ENCODE results near the gene UGT1A6. TPM values are rescaled to one million over a fixed set of nuclear protein-coding genes. Genes with fewer than 3 reads are reported as not detected.

UGT1A6 gene
- total and polyA plus RNA-seq, 2 donors (not counting 3 experiments of a cell fraction or from before 2014, with no cell fraction given): not detected

- H3K9me3 ChIP-seq (replicated peaks; ENCODE audit: control insufficient read depth, insufficient read depth, low read length): no peaks in the 10 kb centered on the region
- dilution Hi-C loops (cut with MboI; ENCODE audit: extremely low pct_ligation_motif_present, low sequenced_read_pairs) (no loop called here), intact Hi-C loops (cut with micrococcal nuclease) (no loop called here)
- no peak overlapping the region for H2AFZ ChIP-seq (ENCODE audit: low read depth, low read length)
- H3K79me2 ChIP-seq (ENCODE audit: control insufficient read depth, insufficient read depth, low read length): no peaks in the 10 kb centered on the region
- H3K27me3 ChIP-seq (ENCODE audit: control insufficient read depth in 2 of 2, insufficient read depth in 2 of 2, low read length in 2 of 2): no peaks in the 10 kb centered on the region
- no peak overlapping the region for H3K4me2 ChIP-seq (ENCODE audit: insufficient read depth, low read length)
- FAIRE-seq (no peak), DNase-seq (ENCODE audit: low read depth, low spot score) (peak; percentile 32)
- H3K9ac ChIP-seq (replicated peaks; ENCODE audit: extremely low read depth, insufficient read depth, low read length): no peak overlapping the region
- no peaks in the 10 kb centered on the region for H3K36me3 ChIP-seq (ENCODE audit: control insufficient read depth in 2 of 2, extremely low read depth in 1 of 2, insufficient read depth in 2 of 2, low read length in 2 of 2)
- ChIA-PET POLR2A (no interaction called here), CTCF (interaction anchor here (1.0 kb wide), 1 partner anchor 259 kb away, joined by 3 read pairs; no protein-coding TSS in a partner anchor)
- no peaks in the 10 kb centered on the region for H4K20me1 ChIP-seq (replicated peaks; ENCODE audit: control insufficient read depth, extremely low read depth, insufficient read depth, low read length)
- H3K4me3 ChIP-seq (replicated peaks in 1 of 3; ENCODE audit: insufficient read depth in 1 of 3, low read depth in 1 of 3, low read length in 3 of 3): no peak overlapping the region
- H3K9me1 ChIP-seq (replicated peaks; ENCODE audit: control insufficient read depth, extremely low read depth, insufficient read depth, low read length): no peaks in the 10 kb centered on the region
- TF ChIP-seq GATA2 (IDR thresholded peaks at IDR 0.05; ENCODE audit: insufficient read depth, insufficient read length, low read depth, low read length) (no peak), CTCF (IDR thresholded peaks at IDR 0.05; ENCODE audit: extremely low read depth in 1 of 2, insufficient read depth in 1 of 2, low read depth in 1 of 2, low read length in 2 of 2) (no peak), FOS (IDR thresholded peaks at IDR 0.05; ENCODE audit: borderline replicate concordance, insufficient read depth, low read length) (no peak), MYC (IDR thresholded peaks at IDR 0.05; ENCODE audit: low read depth, low read length) (no peak), MAX (IDR thresholded peaks at IDR 0.05; ENCODE audit: insufficient read depth, insufficient read length) (no peak), EZH2 (IDR thresholded peaks at IDR 0.05; ENCODE audit: borderline replicate concordance, low read depth, low read length, severe bottlenecking) (no peak), POLR2A (IDR thresholded peaks at IDR 0.05; ENCODE audit: low read depth, low read length) (no peak)
- H3K4me1 ChIP-seq (ENCODE audit: control insufficient read depth, extremely low read depth, insufficient read depth, low read length): peaks cover 2% of the 10 kb centered on the region
- H3K27ac ChIP-seq (ENCODE audit: insufficient read depth, low read depth, low read length): no peak overlapping the region
- BruUV-seq (replicated peaks): no TSS peak
These were observed 15.4 kb downstream of the UGT1A6 start for GRCh38 chr2:233707940-233708644.
